ENCODE data around the gene FBXO45. TPM values are rescaled to one million over a fixed set of nuclear protein-coding genes. Genes with fewer than 3 reads are reported as not detected.
"Not testable (repeated sequence)": the region's sequence is repeated elsewhere in the genome, so short reads cannot be mapped to it uniquely, and the experiment has no call there.

The FBXO45 gene
- polyA plus RNA-seq, 2 of the 4 experiments (the other 2 are of a cell fraction), result 6.8 to 19.4 TPM

- TF ChIP-seq ZC3H11A (IDR thresholded peaks at IDR 0.05) (no peak), TP53 (CRISPR knock-in tag; IDR thresholded peaks at IDR 0.05) (no peak)
These were observed 21.4 kb upstream of the FBXO45 start (continued) for GRCh38 chr3:196547067-196547466.

DNA sequence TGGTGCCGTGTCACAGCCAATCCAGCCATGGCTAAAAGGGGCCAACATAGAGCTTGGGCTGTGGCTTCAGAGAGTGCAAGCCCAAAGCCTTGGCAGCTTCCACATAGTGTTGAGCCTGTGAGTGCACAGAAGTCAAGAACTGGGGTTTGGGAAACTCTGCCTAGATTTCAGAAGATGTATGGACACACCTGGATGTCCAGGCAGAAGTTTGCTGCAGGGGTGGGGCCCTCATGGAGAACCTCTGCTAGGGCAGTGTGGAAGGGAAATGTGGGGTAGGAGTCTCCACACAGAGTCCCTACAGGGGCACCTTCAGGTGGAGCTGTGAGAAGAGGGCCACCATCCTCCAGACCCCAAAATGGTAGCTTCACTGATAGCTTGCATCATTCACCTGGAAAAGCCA is 19.1 kb upstream of the FBXO45 start:
- H3K4me3 ChIP-seq; DNase-seq (ENCODE audit: low read depth in 1 of 2, low spot score in 1 of 2); FAIRE-seq; POLR2A ChIA-PET; H3K4me1 ChIP-seq; ATAC-seq; H3K4me2 ChIP-seq; H3K27ac ChIP-seq: not testable (repeated sequence)
- WGBS (ENCODE audit: missing lambda C conversion rate), result 100% methylated on average over 1 of the region's 1 CpG
- CTCF ChIA-PET, result interaction anchor here (0.7 to 1.0 kb wide), 2 partner anchors 11 to 431 kb away, joined by 3 read pairs; no protein-coding TSS in a partner anchor
- peaks cover 13% of the 10 kb centered on the region; the same call in 2 of the 3 replicates for H3K9me3 ChIP-seq

DNA sequence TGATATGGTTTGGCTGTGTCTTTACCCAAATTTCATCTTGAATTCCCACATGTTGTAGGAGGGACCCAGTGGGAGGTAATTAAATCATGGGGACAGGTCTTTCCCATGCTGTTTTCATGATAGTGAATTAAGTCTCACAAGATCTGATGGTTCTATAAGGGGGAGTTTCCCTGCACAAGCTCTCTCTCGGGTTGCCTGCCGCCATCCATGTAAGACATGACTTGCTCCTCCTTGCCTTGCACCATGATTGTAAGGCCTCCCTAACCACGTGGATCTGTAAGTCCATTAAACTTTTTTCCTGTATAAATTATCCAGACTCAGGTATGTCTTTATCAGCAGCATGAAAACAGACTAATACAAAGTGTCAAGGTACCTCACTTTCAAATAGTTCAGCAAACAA is 18.3 kb upstream of the FBXO45 start:
- H3K27ac ChIP-seq; H3K4me1 ChIP-seq; DNase-seq (ENCODE audit: low read depth in 1 of 2, low spot score in 1 of 2); H3K4me2 ChIP-seq; POLR2A ChIA-PET; FAIRE-seq; H3K4me3 ChIP-seq; ATAC-seq: not testable (repeated sequence)
- WGBS (ENCODE audit: missing lambda C conversion rate), result 65% methylated on average over 3 of the region's 3 CpGs
- H3K9me3 ChIP-seq, result peaks cover 13% of the 10 kb centered on the region; the same call in 2 of the 3 replicates
- CTCF ChIA-PET, result interaction anchor here (1.0 kb wide), 1 partner anchor 12 kb away, joined by 3 read pairs; no protein-coding TSS in a partner anchor

DNA sequence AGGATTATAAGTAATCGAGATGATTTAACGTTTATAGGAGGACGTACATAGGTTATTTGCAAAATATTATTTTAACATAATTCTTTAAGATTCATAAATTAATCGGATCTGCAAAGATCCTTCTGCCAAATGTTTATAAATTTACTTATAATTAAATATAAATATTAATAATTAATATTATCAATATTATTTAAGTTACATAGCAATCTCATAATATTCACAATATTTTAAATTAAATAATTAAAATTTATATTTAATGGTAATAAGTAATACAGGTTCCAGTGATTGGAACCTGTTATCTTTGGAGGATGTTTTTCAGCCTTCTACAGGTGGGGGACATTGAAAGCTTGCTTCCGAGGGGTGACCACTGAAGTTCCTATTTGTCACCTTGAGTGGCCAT is 16.2 kb upstream of the FBXO45 start:
- no peaks in the 10 kb centered on the region for H3K4me1 ChIP-seq
- no peak overlapping the region for H3K4me2 ChIP-seq
- FAIRE-seq (no peak), ATAC-seq (no peak), DNase-seq (ENCODE audit: low read depth in 1 of 2, low spot score in 1 of 2) (no peak)
- no peak for TF ChIP-seq RARB (CRISPR knock-in tag; IDR thresholded peaks at IDR 0.05)
- no peak for TF ChIP-seq EP300 (IDR thresholded peaks at IDR 0.05)
- TF ChIP-seq CEBPB (IDR thresholded peaks at IDR 0.05), result no peak
- CTCF ChIA-PET, result interaction anchor here (0.6 to 1.1 kb wide), 2 partner anchors 133 to 364 kb away, joined by 3 read pairs; no protein-coding TSS in a partner anchor
- H3K9me3 ChIP-seq, result peaks cover 13% of the 10 kb centered on the region; the same call in 2 of the 3 replicates
- 92% methylated on average over 5 of the region's 5 CpGs for WGBS (ENCODE audit: missing lambda C conversion rate)
- H3K4me3 ChIP-seq, result no peak overlapping the region
- no peak overlapping the region for H3K27ac ChIP-seq
- POLR2A ChIA-PET, result no interaction called here

- FAIRE-seq (no peak), ATAC-seq (no peak), DNase-seq (ENCODE audit: low read depth in 1 of 2, low spot score in 1 of 2) (no peak)
- ChIA-PET CTCF (interaction anchor here (0.5 to 3.7 kb wide), 2 partner anchors 25 to 483 kb away, joined by 3 to 18 read pairs; no protein-coding TSS in a partner anchor), POLR2A (no interaction called here)
- 89% methylated on average over 9 of the region's 9 CpGs for WGBS (ENCODE audit: missing lambda C conversion rate)
- Histone ChIP-seq H3K4me2 (no peak overlapping the region), H3K4me3 (no peak overlapping the region), H3K9me3 (peaks cover 13% of the 10 kb centered on the region; the same call in 2 of the 3 replicates), H3K27ac (no peak overlapping the region), H3K4me1 (no peaks in the 10 kb centered on the region)
- TF ChIP-seq NPAS2 (CRISPR knock-in tag; IDR thresholded peaks at IDR 0.05; ENCODE audit: borderline replicate concordance), result no peak
- no peak for TF ChIP-seq POLR2AphosphoS2 (conservative IDR thresholded peaks at IDR 0.05; ENCODE audit: low read length)
- no peak for TF ChIP-seq POLR2A (IDR thresholded peaks at IDR 0.05; ENCODE audit: low read length)
- TF ChIP-seq ATOH8 (CRISPR knock-in tag; IDR thresholded peaks at IDR 0.05; ENCODE audit: low read depth), result no peak
- no peak for TF ChIP-seq GATA3 (IDR thresholded peaks at IDR 0.05; ENCODE audit: borderline replicate concordance)
- TF ChIP-seq TFCP2L1 (CRISPR knock-in tag; IDR thresholded peaks at IDR 0.05), result no peak
- TF ChIP-seq HOXB13 (CRISPR knock-in tag; IDR thresholded peaks at IDR 0.05; ENCODE audit: low read depth), result no peak
- no peak for TF ChIP-seq HEYL (CRISPR knock-in tag; IDR thresholded peaks at IDR 0.05)
- no peak for TF ChIP-seq NFE2L2 (conservative IDR thresholded peaks at IDR 0.05; ENCODE audit: low read length)
These were observed 14.9 kb upstream of the FBXO45 start for GRCh38 chr3:196553551-196553950.

DNA sequence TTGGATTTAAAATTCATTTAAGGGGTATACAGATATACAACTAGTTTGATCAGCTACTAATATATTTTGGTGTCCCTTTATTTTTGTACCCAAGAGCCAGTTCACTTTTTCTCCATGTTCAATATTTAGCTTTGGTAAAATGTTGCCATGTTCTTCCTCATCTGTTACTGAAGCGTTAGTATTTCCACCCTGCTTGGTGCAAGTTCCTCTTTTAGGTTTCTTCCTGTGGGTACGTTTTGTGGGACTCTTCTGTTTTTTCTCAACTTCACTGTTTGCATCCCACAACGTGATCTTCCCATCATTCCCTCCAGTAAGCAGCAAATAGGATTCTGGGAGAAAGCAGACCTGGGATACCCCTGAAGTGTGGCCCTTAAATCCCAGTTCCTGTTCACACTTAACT is 14.3 kb upstream of the FBXO45 start:
- ChIA-PET POLR2A (no interaction called here), CTCF (interaction anchor here (0.5 to 3.7 kb wide), 4 partner anchors 13 to 484 kb away, joined by 3 to 18 read pairs (median 6); partner anchors contain the start of genes FBXO45 and WDR53)
- H3K4me1 ChIP-seq, result no peaks in the 10 kb centered on the region
- no peak for FAIRE-seq
- H3K4me2 ChIP-seq, result no peak overlapping the region
- ATAC-seq, result no peak
- WGBS (ENCODE audit: missing lambda C conversion rate), result 79% methylated on average over 3 of the region's 3 CpGs
- no peak overlapping the region for H3K27ac ChIP-seq
- H3K9me3 ChIP-seq, result peaks cover 11% of the 10 kb centered on the region; the same call in 2 of the 3 replicates
- H3K4me3 ChIP-seq, result no peak overlapping the region
- TF ChIP-seq CBX8 (IDR thresholded peaks at IDR 0.05) (no peak), REST (IDR thresholded peaks at IDR 0.05) (no peak), JUNB (IDR thresholded peaks at IDR 0.05) (no peak), ESRRA (IDR thresholded peaks at IDR 0.05; ENCODE audit: borderline replicate concordance, low read length) (no peak), FOSB (CRISPR knock-in tag; IDR thresholded peaks at IDR 0.05) (no peak), ZSCAN20 (CRISPR knock-in tag; IDR thresholded peaks at IDR 0.05) (no peak), JUN (IDR thresholded peaks at IDR 0.05) (no peak), ZNF302 (CRISPR knock-in tag; IDR thresholded peaks at IDR 0.05) (no peak), POLR2AphosphoS2 (conservative IDR thresholded peaks at IDR 0.05; ENCODE audit: low read length) (no peak), RNF2 (IDR thresholded peaks at IDR 0.05; ENCODE audit: borderline replicate concordance, low read depth) (no peak)
- DNase-seq (ENCODE audit: low read depth in 1 of 2, low spot score in 1 of 2), result no peak

Data from A549 (cell line).